ENCODE results near the gene APP.

APP gene

GRCh38 chr21:25837533-25838265 lies 332.9 kb downstream of the APP start:
- no peak for DNase-seq (ENCODE audit: low read depth in 4 of 4, low spot score in 1 of 4)

DNA sequence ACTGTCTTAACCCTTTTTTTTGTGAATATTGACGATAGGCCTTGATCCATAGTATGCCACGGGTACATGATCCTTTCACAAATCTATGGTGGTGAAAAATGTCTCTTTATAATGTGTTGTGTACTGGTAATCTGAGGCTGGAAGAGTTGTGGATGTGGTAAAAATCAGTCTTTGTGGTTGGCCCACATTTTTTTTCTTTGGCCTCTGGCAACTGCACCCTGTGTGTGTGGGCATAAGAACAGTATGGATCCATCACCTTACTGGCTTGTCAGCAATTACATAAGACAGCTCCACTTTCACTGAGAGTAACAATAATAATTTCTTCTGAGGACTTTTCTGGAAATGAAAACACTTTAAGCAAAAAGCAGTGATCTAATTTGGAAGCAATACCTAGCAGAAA lies 334.2 kb downstream of the APP start:
- DNase-seq (ENCODE audit: low read depth in 4 of 4, low spot score in 1 of 4): no peak

- DNase-seq (ENCODE audit: low read depth in 4 of 4, low spot score in 1 of 4): no peak
Measured at GRCh38 chr21:25834381-25834780, 336.2 kb downstream of the APP start.

DNA sequence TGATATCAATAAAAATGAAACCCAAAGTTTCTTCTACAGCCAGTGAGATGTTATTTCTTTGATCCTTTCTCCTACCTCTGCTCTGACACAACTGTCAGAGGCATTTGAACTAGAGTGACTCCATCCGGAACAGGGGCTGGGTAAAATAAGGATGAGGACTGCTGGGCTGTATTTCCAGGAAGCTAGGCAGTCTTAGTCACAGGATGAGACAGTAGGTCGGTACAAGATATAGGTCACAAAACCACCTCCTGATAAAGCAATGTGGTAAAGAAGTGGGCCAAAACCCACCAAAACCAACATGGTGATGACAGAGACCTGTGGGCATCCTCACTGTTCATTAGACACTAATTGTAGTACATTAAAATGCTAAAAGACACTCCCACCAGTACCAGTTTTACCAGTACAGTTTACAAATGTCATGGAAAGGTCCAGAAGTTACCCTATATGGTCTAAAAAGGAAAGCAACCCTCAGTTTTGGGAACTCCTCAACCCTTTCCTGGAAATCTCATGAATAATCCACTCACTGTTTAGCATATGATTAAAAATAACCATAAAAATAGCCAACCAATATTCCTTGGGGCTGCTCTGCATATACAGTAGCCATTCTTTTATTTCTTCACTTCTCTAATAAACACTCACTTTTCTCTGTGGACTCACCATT lies 339.1 kb downstream of the APP start:
- DNase-seq (ENCODE audit: low read depth in 4 of 4, low spot score in 1 of 4): no peak
